Endothelial cell of umbilical vein (primary cell): Measurements from ENCODE around the gene CXCR1. TPM values are rescaled to one million over a fixed set of nuclear protein-coding genes. Genes with fewer than 3 reads are reported as not detected.

Experiments used
- BruUV-seq: library from RNA; stranded (reverse); fragments of 400-500 nt; replicated peaks from 2 replicates; lab custom pipeline; 2021; lab: Mats Ljungman, UMichigan
- CTCF ChIA-PET: fragments of 300-600, 350-600 bp; sonication (Branson Sonifier 250); formaldehyde crosslinking; loops from one replicate; lab custom pipeline; 2021; ENCODE audit warnings: antibody characterized with exemption, inconsistent platforms; lab: Charles Lee
- POLR2A ChIA-PET: fragments of 300-600, 350-600 bp; sonication (Branson Sonifier 250); formaldehyde crosslinking; loops from one replicate; lab custom pipeline; 2021; ENCODE audit warnings: antibody characterized with exemption, inconsistent platforms; lab: Charles Lee
- DNase-seq: peaks from one replicate; pipeline ENCODE4 v3.0.0-alpha.2; 2011; ENCODE audit warnings: low read depth, low spot score
- FAIRE-seq: peaks from 2 replicates; lab custom pipeline; 2011; peaks lifted over from hg19 to GRCh38; lab: Jason Lieb, UNC
- H2AFZ ChIP-seq: 2 replicates; pipeline ENCODE4 v1.6.0; 2012; ENCODE audit warnings: low read depth, low read length, control low read depth, inconsistent platforms
- H3K27ac ChIP-seq: 2 replicates; pipeline ENCODE4 v1.5.1; 2011; ENCODE audit warnings: low read depth, mild to moderate bottlenecking, control low read depth, low read length, moderate library complexity; ENCODE audit not compliant: insufficient read depth
- H3K27me3 ChIP-seq, 2 experiments: 2 replicates each; pipeline versions ENCODE4 v1.6.0 to v1.6.1; 2011; ENCODE audit warnings: low read length in 2 of 2, mixed read lengths in 1 of 2; ENCODE audit not compliant: control insufficient read depth in 2 of 2, insufficient read depth in 2 of 2
- H3K36me3 ChIP-seq, 2 experiments: 2 replicates in 1 of 2; 3 replicates in 1 of 2; pipeline ENCODE4 v1.5.1; 2011; ENCODE audit warnings: low read length in 2 of 2, mild to moderate bottlenecking in 1 of 2, moderate library complexity in 1 of 2; ENCODE audit not compliant: control insufficient read depth in 2 of 2, insufficient read depth in 2 of 2; ENCODE audit errors: extremely low read depth in 1 of 2
- H3K4me1 ChIP-seq: 3 replicates; pipeline ENCODE4 v1.5.1; 2011; ENCODE audit warnings: mild to moderate bottlenecking, low read length; ENCODE audit not compliant: control insufficient read depth, insufficient read depth; ENCODE audit errors: extremely low read depth
- H3K4me2 ChIP-seq: 2 replicates; pipeline ENCODE4 v1.6.1; 2011; ENCODE audit warnings: low read length, control low read depth, mixed read lengths; ENCODE audit not compliant: insufficient read depth
- H3K4me3 ChIP-seq, 3 experiments: fragments of 200-600 bp in 1 of 3; sonication (generic), shearing (Covaris generic) in 1 of 3; replicated peaks in 1 of 3; 2 replicates each; pipeline ENCODE4 v1.5.1; 2011 to 2016; ENCODE audit warnings: control low read depth in 3 of 3, low read length in 3 of 3, mild to moderate bottlenecking in 2 of 3, inconsistent platforms in 1 of 3, low read depth in 1 of 3, moderate library complexity in 1 of 3; ENCODE audit not compliant: insufficient read depth in 1 of 3
- H3K79me2 ChIP-seq: 2 replicates; pipeline ENCODE4 v1.6.0; 2012; ENCODE audit warnings: low read length, inconsistent platforms; ENCODE audit not compliant: control insufficient read depth, insufficient read depth
- H3K9ac ChIP-seq: replicated peaks from 2 replicates; pipeline ENCODE3; 2011; ENCODE audit warnings: low read length, control low read depth; ENCODE audit not compliant: insufficient read depth; ENCODE audit errors: extremely low read depth
- H3K9me1 ChIP-seq: replicated peaks from 3 replicates; pipeline ENCODE4 v1.6.0; 2011; ENCODE audit warnings: mild to moderate bottlenecking, low read length; ENCODE audit not compliant: control insufficient read depth, insufficient read depth; ENCODE audit errors: extremely low read depth
- H3K9me3 ChIP-seq: replicated peaks from 2 replicates; pipeline ENCODE4 v1.5.1; 2012; ENCODE audit warnings: low read length, inconsistent platforms; ENCODE audit not compliant: control insufficient read depth, insufficient read depth
- H4K20me1 ChIP-seq: replicated peaks from 2 replicates; pipeline ENCODE3; 2011; ENCODE audit warnings: mild to moderate bottlenecking, low read length; ENCODE audit not compliant: control insufficient read depth, insufficient read depth; ENCODE audit errors: extremely low read depth
- CTCF ChIP-seq, 2 donors: IDR thresholded peaks; 1 replicate in 1 of 2; 2 replicates in 1 of 2; pipeline ENCODE4 v1.5.1; 2011; ENCODE audit warnings: low read length in 2 of 2, mild to moderate bottlenecking in 2 of 2, moderate library complexity in 2 of 2, control low read depth in 1 of 2, inconsistent platforms in 1 of 2, low read depth in 1 of 2; ENCODE audit not compliant: insufficient read depth in 1 of 2; ENCODE audit errors: extremely low read depth in 1 of 2
- EZH2 ChIP-seq: IDR thresholded peaks from 2 replicates; pipeline ENCODE4 v1.6.1; 2012; ENCODE audit warnings: borderline replicate concordance, low read depth, mild to moderate bottlenecking, moderate library complexity, low read length, inconsistent platforms; ENCODE audit not compliant: severe bottlenecking
- FOS ChIP-seq: IDR thresholded peaks from 2 replicates; pipeline ENCODE4 v1.6.1; 2011; ENCODE audit warnings: mild to moderate bottlenecking, low read length, moderate library complexity, borderline replicate concordance; ENCODE audit not compliant: insufficient read depth
- GATA2 ChIP-seq: IDR thresholded peaks from 2 replicates; pipeline ENCODE4 v1.7.0; 2011; ENCODE audit warnings: low read depth, mild to moderate bottlenecking, moderate library complexity, mixed read lengths, low read length; ENCODE audit not compliant: insufficient read length, insufficient read depth
- JUN ChIP-seq: IDR thresholded peaks from 2 replicates; pipeline ENCODE4 v1.6.1; 2011; ENCODE audit warnings: borderline replicate concordance, low read depth; ENCODE audit not compliant: insufficient read length, insufficient read depth
- MAX ChIP-seq: IDR thresholded peaks from 2 replicates; pipeline ENCODE4 v1.6.1; 2011; ENCODE audit not compliant: insufficient read depth, insufficient read length
- MYC ChIP-seq: IDR thresholded peaks from one replicate; pipeline ENCODE4 v1.6.1; 2011; ENCODE audit warnings: mild to moderate bottlenecking, low read depth, low read length
- POLR2A ChIP-seq: IDR thresholded peaks from 2 replicates; pipeline ENCODE4 v1.6.1; 2012; ENCODE audit warnings: low read depth, mild to moderate bottlenecking, control low read depth, low read length
- POLR2AphosphoS5 ChIP-seq: IDR thresholded peaks from 2 replicates; pipeline ENCODE4 v1.6.1; 2012; ENCODE audit warnings: low read depth, mild to moderate bottlenecking, control low read depth, low read length, moderate library complexity; ENCODE audit not compliant: insufficient read depth
- dilution Hi-C: fragments of 300-500 bp; cut with MboI; formaldehyde crosslinking; loops from one replicate; pipeline ENCODE4 v1.15.0; 2019; ENCODE audit warnings: low sequenced_read_pairs; ENCODE audit not compliant: extremely low pct_ligation_motif_present
- intact Hi-C: fragments of 100-400 bp; cut with micrococcal nuclease; formaldehyde crosslinking; loops from one replicate; pipeline ENCODE4 v1.10.0; 2022
- polyA plus RNA-seq, 4 experiments: library from polyadenylated mRNA; depleted of rRNA in 3 of 4; stranded (reverse) in 3 of 4; unstranded in 1 of 4; fragments of >200 nt; gene quantifications; 2 replicates each; pipeline versions ENCODE4 v1.2.1 to v1.2.3, GENCODE V29; 2011 to 2012; ENCODE audit warnings: missing spikeins in 1 of 4
- total RNA-seq: library from RNA; stranded (reverse); gene quantifications from 2 replicates; pipeline ENCODE4 v1.2.3, GENCODE V29; 2021

Gene CXCR1
- total and polyA plus RNA-seq, 2 donors (not counting 3 experiments of a cell fraction or from before 2014, with no cell fraction given): not detected

- Histone ChIP-seq H3K4me1 (no peaks in the 10 kb centered on the region), H3K9me1 (no peaks in the 10 kb centered on the region), H3K9ac (no peak overlapping the region), H3K4me2 (no peak overlapping the region), H3K79me2 (no peaks in the 10 kb centered on the region), H4K20me1 (no peaks in the 10 kb centered on the region), H3K9me3 (no peaks in the 10 kb centered on the region), H3K27me3 (peaks cover 3 to 9% of the 10 kb centered on the region in 2 experiments), H3K27ac (no peak overlapping the region), H2AFZ (no peak overlapping the region), H3K4me3 (no peak overlapping the region), H3K36me3 (no peaks in the 10 kb centered on the region)
- ChIA-PET POLR2A (no interaction called here), CTCF (no interaction called here)
- no TSS peak for BruUV-seq
- FAIRE-seq: no peak
- dilution Hi-C loops (no loop called here), intact Hi-C loops (no loop called here)
- no peak for DNase-seq
- TF ChIP-seq GATA2: no peak
Observed at GRCh38 chr2:218149848-218150440, 16.8 kb downstream of the CXCR1 start.

- Histone ChIP-seq H3K79me2 (no peaks in the 10 kb centered on the region), H3K36me3 (no peaks in the 10 kb centered on the region), H3K9me3 (no peaks in the 10 kb centered on the region), H3K27me3 (peaks cover 3 to 7% of the 10 kb centered on the region in 2 experiments), H3K4me1 (no peaks in the 10 kb centered on the region), H3K4me3 (no peak overlapping the region), H4K20me1 (no peaks in the 10 kb centered on the region), H3K4me2 (no peak overlapping the region), H3K9me1 (no peaks in the 10 kb centered on the region), H2AFZ (no peak overlapping the region), H3K27ac (no peak overlapping the region), H3K9ac (no peak overlapping the region)
- ChIA-PET CTCF (no interaction called here), POLR2A (no interaction called here)
- intact Hi-C loops (no loop called here), dilution Hi-C loops (no loop called here)
- TF ChIP-seq GATA2 (no peak), CTCF (IDR thresholded peaks at IDR 0.05; ENCODE audit: extremely low read depth in 1 of 2, insufficient read depth in 1 of 2, low read depth in 1 of 2, low read length in 2 of 2) (no peak), MYC (no peak), MAX (no peak), POLR2A (no peak), POLR2AphosphoS5 (no peak), FOS (no peak), JUN (no peak), EZH2 (no peak)
- no peak for FAIRE-seq
- DNase-seq: no peak
- BruUV-seq: no TSS peak
Observed at GRCh38 chr2:218149098-218149497, 17.7 kb downstream of the CXCR1 start.
